Measurements from ENCODE around the gene ARL5A. TPM values are rescaled to one million over a fixed set of nuclear protein-coding genes. Genes with fewer than 3 reads are reported as not detected.

The ARL5A gene
- total RNA-seq, 1 donor from 2014 or later: 52.9 TPM

GRCh38 chr2:151840216-151841046, 12.2 kb upstream of the ARL5A start:
- no peak for DNase-seq (ENCODE audit: low read depth in 2 of 2)

GRCh38 chr2:151837926-151838325, 9.7 kb upstream of the ARL5A start:
- no peak for DNase-seq (ENCODE audit: low read depth in 2 of 2)

- no peak for DNase-seq (ENCODE audit: low read depth in 2 of 2)
Measured at GRCh38 chr2:151833984-151834383, 5.8 kb upstream of the ARL5A start.

- no peak for DNase-seq (ENCODE audit: low read depth in 2 of 2)
Measured at GRCh38 chr2:151830961-151831360, 2.7 kb upstream of the ARL5A start.

GRCh38 chr2:151828890-151829324, 686 bp upstream of the ARL5A start:
- DNase-seq (ENCODE audit: low read depth in 2 of 2): no peak

GRCh38 chr2:151827564-151828142, 568 bp downstream of the ARL5A start:
- peak in 1 of 2 donors; percentile 56 for DNase-seq (ENCODE audit: low read depth in 2 of 2)

GRCh38 chr2:151826737-151827157, 1.5 kb downstream of the ARL5A start:
- peak in 1 of 2 donors; percentile 46 for DNase-seq (ENCODE audit: low read depth in 2 of 2)

GRCh38 chr2:151824886-151825285, 3.3 kb downstream of the ARL5A start:
- DNase-seq (ENCODE audit: low read depth in 2 of 2): peak in 1 of 2 donors; percentile 58

GRCh38 chr2:151823651-151824050, 4.6 kb downstream of the ARL5A start:
- DNase-seq (ENCODE audit: low read depth in 2 of 2): no peak

GRCh38 chr2:151819920-151820319, 8.3 kb downstream of the ARL5A start:
- no peak for DNase-seq (ENCODE audit: low read depth in 2 of 2)

- DNase-seq (ENCODE audit: low read depth in 2 of 2): peak in 1 of 2 donors; percentile 53
Measured at GRCh38 chr2:151817929-151818328, 10.3 kb downstream of the ARL5A start.

- no peak for DNase-seq (ENCODE audit: low read depth in 2 of 2)
Measured at GRCh38 chr2:151816843-151817242, 11.4 kb downstream of the ARL5A start.

- no peak for DNase-seq (ENCODE audit: low read depth in 2 of 2)
Measured at GRCh38 chr2:151815821-151816489, 12.3 kb downstream of the ARL5A start.

GRCh38 chr2:151810489-151810888, 17.7 kb downstream of the ARL5A start:
- no peak for DNase-seq (ENCODE audit: low read depth in 2 of 2)

GRCh38 chr2:151809073-151809383, 19.2 kb downstream of the ARL5A start:
- DNase-seq (ENCODE audit: low read depth in 2 of 2): no peak

GRCh38 chr2:151808258-151809072, 19.8 kb downstream of the ARL5A start:
- peak in 1 of 2 donors; percentile 33 for DNase-seq (ENCODE audit: low read depth in 2 of 2)

- no peak for DNase-seq (ENCODE audit: low read depth in 2 of 2)
Measured at GRCh38 chr2:151805961-151806360, 22.3 kb downstream of the ARL5A start.

GRCh38 chr2:151805343-151805742, 22.9 kb downstream of the ARL5A start:
- DNase-seq (ENCODE audit: low read depth in 2 of 2): no peak

GRCh38 chr2:151803811-151804210, 24.4 kb downstream of the ARL5A start:
- DNase-seq (ENCODE audit: low read depth in 2 of 2): no peak

GRCh38 chr2:151802315-151802714, 25.9 kb downstream of the ARL5A start:
- DNase-seq (ENCODE audit: low read depth in 2 of 2): no peak

GRCh38 chr2:151799886-151800292, 28.3 kb downstream of the ARL5A start:
- no peak for DNase-seq (ENCODE audit: low read depth in 2 of 2)

GRCh38 chr2:151796774-151797173, 31.4 kb downstream of the ARL5A start:
- peak in 1 of 2 donors; percentile 18 for DNase-seq (ENCODE audit: low read depth in 2 of 2)
